ENCODE results near the gene GALNT18. TPM values are rescaled to one million over a fixed set of nuclear protein-coding genes. Genes with fewer than 3 reads are reported as not detected.
A peak's percentile ranks its signal among the peaks of the same experiment; 100 is the strongest.

GALNT18 gene
- total and polyA plus RNA-seq, 9 donors = 3.0 to 13.2 (median 7.7) TPM

DNA sequence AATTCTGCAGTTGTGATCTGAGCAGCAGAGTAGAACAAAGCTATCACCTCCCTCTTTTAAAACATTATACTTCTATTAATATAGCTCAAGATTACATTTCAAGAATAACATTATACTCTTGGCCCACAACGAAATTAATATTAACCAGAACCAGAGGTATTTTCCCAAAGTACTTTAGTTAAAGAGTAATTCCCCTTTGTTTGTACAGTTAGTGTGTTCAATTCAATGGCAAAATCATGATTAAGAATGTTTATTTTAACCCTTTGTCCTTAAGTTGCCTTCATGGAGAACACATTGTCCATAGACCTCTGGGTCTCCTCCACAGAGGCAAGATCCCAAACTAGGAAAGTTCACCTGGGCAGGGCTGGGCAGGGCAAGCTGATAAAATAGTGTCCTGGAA lies 180.7 kb downstream of the GALNT18 start:
- Histone ChIP-seq H3K36me3 (no peaks in the 10 kb centered on the region), H3K4me1 (ENCODE audit: insufficient read depth) (peaks cover 7% of the 10 kb centered on the region), H3K27me3 (no peaks in the 10 kb centered on the region), H3K27ac (no peak overlapping the region), H3K4me3 (no peak overlapping the region), H3K9me3 (no peaks in the 10 kb centered on the region)
- 85 to 96% (median 92%) methylated on average over 1 of the region's 1 CpG for WGBS, 3 donors
- intact Hi-C loops (cut with DNase I) = no loop called here
- no peak for DNase-seq
- TF ChIP-seq POLR2A (IDR thresholded peaks at IDR 0.05) (no peak), EP300 (IDR thresholded peaks at IDR 0.05) (no peak), CTCF (IDR thresholded peaks at IDR 0.05) (no peak)

- peaks cover 7% of the 10 kb centered on the region for H3K4me1 ChIP-seq (ENCODE audit: insufficient read depth)
- intact Hi-C loops (cut with DNase I) = no loop called here
- 91% methylated on average over 6 of the region's 6 CpGs for WGBS, 3 donors
These were observed 181.7 kb downstream of the GALNT18 start for GRCh38 chr11:11440144-11440543.

DNA sequence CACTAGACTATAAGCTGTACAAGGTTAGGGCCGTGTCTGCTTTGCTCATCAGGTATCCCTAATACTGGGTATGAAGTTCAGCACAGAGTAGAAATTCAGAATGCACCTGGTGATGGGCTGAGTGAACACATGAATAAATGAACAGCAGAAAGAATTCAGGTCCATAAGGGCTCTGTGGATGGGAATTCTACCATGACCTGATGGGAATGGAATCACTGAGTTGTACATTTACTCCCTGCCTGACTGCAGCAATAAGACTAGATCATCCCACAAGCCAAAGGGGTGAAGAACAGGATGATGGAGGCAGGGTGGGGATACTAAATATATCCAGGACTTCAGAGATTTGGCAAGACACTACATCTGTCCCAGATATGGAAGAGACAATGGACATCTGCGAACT lies 182.2 kb downstream of the GALNT18 start:
- Histone ChIP-seq H3K9me3 (no peaks in the 10 kb centered on the region), H3K27ac (no peak overlapping the region), H3K27me3 (no peaks in the 10 kb centered on the region), H3K36me3 (no peaks in the 10 kb centered on the region), H3K4me3 (no peak overlapping the region), H3K4me1 (ENCODE audit: insufficient read depth) (peaks cover 4% of the 10 kb centered on the region)
- TF ChIP-seq EP300 (IDR thresholded peaks at IDR 0.05) = no peak
- no peak for TF ChIP-seq CTCF (IDR thresholded peaks at IDR 0.05)
- TF ChIP-seq POLR2A (IDR thresholded peaks at IDR 0.05) = no peak
- WGBS, 3 donors = 98 to 99% (median 99%) methylated on average over 2 of the region's 2 CpGs
- DNase-seq = no peak
- intact Hi-C loops (cut with DNase I) = no loop called here

More at GRCh38 chr11:11440144-11440543, 181.7 kb downstream of the GALNT18 start:
- no peak for TF ChIP-seq POLR2A (IDR thresholded peaks at IDR 0.05)
- TF ChIP-seq CTCF (IDR thresholded peaks at IDR 0.05) = no peak
- TF ChIP-seq EP300 (IDR thresholded peaks at IDR 0.05) = no peak
- Histone ChIP-seq H3K36me3 (no peaks in the 10 kb centered on the region), H3K27me3 (no peaks in the 10 kb centered on the region), H3K27ac (no peak overlapping the region), H3K9me3 (no peaks in the 10 kb centered on the region), H3K4me3 (no peak overlapping the region)
- no peak for DNase-seq

DNA sequence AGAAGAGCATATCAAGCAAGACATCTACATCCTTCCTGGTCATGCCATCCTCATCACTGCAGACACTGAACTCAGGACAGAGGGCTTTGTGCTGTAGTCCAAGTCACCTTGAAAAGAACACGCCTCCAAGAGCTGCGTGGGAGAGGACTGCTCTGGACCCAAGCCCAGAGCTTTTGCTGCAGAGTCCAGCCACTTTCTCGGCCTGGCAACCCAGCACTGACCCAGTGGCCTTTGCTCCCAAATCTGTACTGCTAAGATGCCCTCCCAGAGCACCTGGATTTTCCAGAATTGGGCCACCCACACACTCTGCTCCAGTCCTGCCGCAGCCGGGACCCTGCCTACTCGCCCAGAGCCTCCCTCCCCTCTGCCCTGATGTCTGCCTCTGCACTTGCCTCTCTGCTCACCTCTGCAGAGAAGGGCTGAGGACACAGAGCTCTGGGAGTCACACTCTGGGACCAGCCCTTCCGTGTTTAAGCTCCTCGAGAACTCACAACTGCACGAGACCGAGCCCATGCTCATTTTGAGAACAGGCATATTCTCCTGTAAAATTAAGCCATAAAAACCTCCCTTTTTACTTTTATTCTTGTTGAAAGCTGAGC lies 185.0 kb downstream of the GALNT18 start:
- peak in 3 of 5 donors; percentile 37 to 77 (median 45) for DNase-seq
- Histone ChIP-seq H3K27me3 (no peaks in the 10 kb centered on the region), H3K4me1 (ENCODE audit: insufficient read depth) (peaks cover 2% of the 10 kb centered on the region), H3K4me3 (no peak overlapping the region), H3K27ac (no peak overlapping the region), H3K36me3 (no peaks in the 10 kb centered on the region), H3K9me3 (no peaks in the 10 kb centered on the region)
- intact Hi-C loops (cut with DNase I) = no loop called here
- TF ChIP-seq POLR2A (IDR thresholded peaks at IDR 0.05) = no peak
- no peak for TF ChIP-seq EP300 (IDR thresholded peaks at IDR 0.05)
- no peak for TF ChIP-seq CTCF (IDR thresholded peaks at IDR 0.05)
- WGBS, 3 donors = 17 to 22% (median 21%) methylated on average over 10 of the region's 10 CpGs

Data from ovary (tissue), 9 donors.